ENCODE results near the gene CYRIA. TPM values are rescaled to one million over a fixed set of nuclear protein-coding genes. Genes with fewer than 3 reads are reported as not detected.

Gene CYRIA
- total RNA-seq, 1 experiment from 2014 or later = 25.2 TPM

DNA sequence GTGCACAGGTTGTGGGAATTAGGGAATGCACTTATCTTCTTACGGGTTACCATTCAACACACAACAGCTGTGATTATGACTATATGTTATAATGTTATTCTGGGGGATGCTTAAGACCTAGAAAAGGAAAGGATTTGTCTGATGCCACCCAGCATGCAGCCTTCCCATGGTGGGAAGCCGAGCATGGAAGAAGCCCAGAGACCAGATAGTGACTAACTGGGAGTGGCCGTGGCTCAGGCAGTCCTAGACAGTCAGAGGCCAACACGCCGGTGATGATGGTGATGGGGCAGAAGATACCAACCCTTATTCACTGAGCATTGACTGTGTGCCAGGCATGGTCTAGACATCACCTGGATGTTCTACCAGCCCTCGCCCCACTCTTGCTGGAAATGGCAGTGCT, 35.9 kb downstream of the CYRIA start:
- DNase-seq (ENCODE audit: low spot score) = no peak

DNA sequence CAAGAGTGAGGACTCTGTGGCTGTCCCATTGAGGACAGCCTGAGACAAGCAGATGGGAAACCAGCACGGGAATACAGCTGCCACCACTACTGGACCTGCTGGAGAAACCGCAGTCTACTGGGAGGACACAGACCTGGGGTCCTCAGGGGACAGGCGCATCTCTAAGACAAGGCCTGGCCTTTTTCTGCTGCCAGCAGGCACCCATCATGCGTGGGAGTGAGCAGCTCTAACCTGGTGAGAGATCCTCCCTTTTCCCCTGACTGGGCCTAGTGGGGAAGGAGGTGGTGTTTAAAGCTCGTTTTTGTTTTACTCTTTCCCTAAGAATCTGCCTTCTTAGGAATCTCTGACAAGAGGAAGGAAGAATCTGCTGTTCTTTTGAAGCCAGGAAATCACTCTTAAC, 36.6 kb downstream of the CYRIA start:
- no peak for DNase-seq (ENCODE audit: low spot score)

DNA sequence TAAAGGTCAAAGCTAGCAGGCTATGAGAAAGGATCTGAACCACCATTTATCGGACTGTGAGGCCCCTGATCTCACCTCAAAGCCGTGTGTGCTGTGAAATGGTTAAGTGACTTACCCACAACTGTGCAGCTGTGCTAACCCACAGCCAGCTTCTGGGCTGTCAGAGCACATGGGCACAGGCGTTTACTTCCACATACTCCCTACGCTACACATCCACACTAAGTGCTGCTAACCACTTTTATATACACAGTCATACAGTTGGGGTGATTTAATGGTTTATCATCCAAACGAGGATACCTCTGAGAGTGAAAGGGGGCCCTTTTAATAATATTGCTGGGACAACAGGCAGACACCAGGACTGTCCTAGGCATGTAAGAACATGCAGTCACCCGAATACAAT, 37.3 kb downstream of the CYRIA start:
- DNase-seq (ENCODE audit: low spot score) = no peak

DNA sequence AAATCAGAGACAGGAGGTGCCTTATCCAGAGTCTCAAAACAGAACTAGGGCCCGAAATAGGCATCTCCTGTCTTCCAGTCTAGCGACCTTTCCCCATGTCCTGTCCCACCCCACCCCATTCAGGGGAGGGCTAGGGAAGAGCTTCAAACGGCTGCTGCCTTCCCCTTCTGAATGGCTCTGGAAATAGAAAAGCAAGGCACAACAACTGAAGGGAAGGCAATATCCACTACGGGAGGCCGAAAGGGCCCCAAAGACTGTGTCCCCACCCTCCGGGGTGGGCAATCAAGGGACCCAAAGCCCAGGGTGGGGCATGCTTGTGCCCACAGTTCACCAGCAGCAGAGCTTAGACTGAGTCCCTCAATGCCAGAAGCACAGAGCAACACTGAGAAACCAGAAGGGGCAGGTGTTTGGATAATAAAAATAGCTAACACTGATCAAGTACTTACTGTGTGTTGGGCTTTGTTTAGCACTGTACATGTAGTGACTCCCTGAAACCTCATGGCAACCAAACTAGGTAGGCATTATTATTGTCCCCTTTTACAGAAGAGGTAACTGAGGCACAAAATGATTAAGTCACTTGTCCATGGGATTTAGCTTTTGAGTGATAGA, 38.5 kb downstream of the CYRIA start:
- no peak for DNase-seq (ENCODE audit: low spot score)

DNA sequence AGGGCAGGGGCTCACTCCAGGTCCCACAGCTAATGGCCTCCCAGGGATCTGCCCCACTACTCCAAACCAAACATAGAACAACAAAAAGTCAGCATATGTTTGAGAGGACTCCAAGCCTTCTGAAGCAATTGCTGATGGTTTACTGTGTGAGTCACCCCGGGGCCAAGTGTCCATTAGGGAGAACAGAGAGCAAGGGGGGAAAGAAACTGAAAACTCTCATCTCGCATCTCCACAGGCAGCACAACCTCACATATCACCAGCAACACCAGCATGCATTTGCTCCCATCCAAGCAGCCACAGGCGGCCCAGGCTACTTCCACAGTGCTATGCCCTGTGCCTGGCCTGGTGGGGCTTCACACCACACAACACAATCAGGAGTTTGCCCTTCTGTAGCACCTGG, 39.1 kb downstream of the CYRIA start:
- DNase-seq (ENCODE audit: low spot score) = peak; percentile 68

DNA sequence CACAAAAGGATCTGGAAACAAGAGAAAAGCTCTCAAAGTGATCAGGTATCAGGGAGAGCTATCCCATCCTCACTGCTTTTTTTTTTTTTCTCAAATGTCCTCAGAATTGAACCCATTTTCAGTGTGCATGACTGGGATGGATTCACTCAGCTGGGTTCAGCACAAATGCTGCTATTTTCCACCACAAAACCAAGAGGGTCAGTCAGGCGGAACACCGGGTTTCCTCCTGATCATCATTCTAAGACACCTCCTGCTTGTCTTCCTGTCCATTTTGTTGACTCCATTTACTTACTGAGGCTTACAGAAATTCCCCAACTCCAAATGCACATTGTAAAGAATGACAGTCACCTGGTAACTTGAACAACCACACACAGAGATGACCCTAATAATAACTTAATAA, 39.9 kb downstream of the CYRIA start:
- no peak for DNase-seq (ENCODE audit: low spot score)

DNA sequence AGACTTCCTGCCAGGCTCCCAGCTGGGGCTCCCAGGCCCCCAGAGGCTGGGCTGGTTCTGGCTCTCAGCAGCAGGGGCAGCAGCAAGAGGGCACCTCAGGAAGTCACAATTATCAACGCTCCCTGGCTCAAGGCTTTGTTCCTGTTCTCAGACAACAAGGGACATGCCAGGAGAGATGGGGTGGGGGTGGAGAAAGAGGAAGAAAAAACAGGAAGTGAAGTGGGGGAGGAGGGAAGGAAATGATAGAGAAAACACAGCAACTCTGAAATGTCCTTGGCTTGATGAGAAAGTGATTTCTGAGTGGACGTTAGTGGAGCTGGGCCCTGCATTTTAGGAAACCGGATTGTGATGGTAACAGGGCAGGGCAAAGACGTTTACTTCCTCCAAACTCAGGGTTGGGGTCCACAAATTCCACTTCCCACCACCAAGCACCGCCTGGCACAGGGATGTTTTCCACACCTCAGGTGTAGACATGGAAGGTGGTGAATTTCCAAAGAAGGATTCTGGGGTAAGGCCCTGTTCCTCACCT, 40.4 kb downstream of the CYRIA start:
- peak; percentile 57 for DNase-seq (ENCODE audit: low spot score)

DNA sequence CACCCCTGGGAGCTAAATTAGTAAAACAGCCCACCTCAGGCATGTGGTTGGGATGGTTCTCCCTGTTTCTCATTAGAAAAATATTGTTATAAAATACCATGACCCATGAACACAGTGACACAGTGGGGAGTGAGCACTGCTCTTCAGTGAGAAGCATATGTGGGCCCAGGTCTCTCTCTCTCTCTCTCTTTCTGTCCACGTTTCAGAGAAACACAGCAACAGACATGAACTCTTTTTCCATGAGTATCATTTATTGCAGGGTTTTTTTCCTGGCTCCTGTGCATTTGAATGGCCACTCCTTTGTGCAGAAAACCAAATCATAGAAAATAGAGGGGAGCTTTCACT, 41.2 kb downstream of the CYRIA start:
- DNase-seq (ENCODE audit: low spot score) = no peak

DNA sequence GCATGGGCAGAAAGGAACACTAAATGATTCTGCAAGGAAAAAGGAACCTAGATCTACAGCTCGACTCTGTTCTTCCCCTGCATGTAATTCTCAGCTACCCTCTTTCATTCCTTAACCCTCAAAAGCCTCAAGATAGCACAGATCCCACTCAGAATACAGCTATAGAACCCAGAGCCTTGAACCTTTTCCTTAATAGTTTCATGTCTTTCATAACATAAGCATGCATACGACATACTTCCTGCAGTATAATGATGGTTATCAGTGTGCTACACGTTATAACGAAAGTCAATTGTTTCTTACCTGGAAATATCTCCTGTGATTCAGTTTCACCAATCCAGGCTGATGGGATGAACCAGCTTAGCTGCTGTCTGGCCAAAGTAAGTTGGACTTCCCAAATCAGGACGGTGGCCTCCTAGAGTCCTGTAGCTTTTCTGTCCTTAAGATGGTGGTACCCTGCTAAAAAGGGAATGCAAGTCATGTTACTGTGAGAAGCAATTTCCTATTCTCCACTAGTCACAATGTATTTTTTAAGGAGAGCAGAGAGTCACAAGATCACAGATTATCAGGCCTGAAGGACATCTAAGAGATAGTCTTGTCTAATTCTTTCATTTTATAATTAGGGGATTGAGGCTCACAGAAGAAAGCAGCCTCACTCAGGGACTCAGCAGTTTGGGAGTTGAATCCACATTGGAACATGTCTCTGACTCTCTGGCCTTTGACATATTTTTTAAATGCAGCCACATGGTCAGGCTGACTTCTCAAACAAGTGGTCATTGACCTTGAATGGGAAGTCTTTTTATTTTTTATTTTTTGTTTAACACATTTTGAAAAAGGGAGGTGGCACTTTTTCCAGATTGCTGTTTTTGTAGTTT, 41.8 kb downstream of the CYRIA start:
- no peak for DNase-seq (ENCODE audit: low spot score)

DNA sequence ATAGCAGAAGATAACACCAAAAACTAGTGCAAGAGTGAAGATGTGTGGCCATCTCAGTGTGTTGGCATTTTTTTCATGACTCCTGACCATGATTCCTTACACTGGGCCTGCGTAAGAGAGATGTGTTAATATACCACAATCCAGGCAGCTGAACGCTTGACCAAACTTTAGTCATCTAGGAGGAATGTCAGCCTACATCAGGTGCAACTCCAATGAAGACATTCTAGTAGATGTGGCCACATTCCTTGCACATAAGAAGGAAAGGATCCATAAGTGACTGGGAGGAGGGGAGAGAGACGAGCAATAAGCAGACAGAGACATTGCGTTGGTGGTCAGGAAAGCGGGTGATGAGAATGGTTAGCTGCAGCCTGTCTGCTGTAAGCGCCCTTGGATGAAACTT, 42.6 kb downstream of the CYRIA start:
- peak; percentile 77 for DNase-seq (ENCODE audit: low spot score)

DNA sequence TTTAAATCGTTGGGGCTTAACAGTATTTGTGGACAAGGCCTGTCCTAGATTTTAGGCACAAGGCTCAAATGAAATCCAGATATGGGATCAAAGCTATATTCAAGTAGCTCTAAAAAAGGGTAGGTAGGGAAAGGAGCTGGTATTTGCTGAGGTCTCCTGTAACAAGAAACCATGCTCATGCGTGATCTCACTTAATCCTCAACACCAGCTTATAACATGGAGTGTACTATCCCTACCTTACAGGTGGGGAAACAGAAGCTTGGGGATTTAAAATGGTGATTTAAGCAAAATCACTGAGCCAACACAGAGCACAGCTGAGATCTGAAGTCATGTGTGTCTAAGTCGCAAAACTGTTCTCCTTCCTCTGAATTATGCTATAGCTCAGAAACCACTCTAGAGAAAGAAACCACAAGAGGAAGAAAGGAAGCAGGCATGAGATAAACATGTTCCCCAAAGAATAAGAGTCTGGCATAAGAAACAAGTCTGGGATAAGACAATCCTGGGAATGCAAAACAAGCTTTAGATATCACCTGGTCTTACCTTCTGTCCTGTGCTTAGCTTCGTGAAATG, 43.1 kb downstream of the CYRIA start:
- DNase-seq (ENCODE audit: low spot score) = no peak

DNA sequence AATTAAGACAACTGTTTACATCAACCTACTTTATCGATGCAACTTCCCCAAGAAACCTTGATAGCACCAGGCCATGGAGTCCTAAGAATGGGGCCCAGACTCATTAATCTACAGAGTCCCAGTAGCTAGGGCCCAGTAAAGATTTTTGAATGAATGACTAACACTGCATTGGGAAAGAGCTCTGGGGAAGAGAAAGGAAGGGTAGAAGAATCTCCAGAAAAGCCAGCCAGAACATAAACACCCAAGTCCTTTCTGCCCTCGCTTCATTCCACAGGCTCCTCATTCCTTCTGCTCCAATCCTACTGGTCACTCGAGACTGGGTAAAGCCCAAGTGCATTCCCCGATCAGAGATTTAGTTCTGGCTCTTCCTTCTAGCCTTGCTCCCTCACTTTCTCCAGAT, 44.3 kb downstream of the CYRIA start:
- DNase-seq (ENCODE audit: low spot score) = no peak

DNA sequence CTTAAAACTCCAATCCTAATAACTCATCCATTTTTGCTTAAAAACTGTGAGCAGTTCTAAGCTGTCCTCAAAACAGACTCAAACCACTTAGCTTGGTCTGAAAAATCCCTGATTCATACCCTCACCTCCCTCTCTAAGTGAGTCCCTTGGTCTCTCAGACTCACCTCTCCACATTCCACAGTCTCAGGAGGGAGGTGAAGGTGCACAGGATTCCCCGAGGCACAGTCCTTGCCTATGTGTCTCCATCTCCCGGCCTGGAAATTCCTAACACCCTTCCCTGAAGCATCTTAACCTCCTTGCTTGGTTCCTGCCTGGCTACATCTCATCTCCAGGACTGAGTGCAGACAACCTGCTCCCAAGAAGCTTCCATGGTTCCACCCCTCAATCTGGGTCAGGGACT, 45.0 kb downstream of the CYRIA start:
- DNase-seq (ENCODE audit: low spot score) = no peak

DNA sequence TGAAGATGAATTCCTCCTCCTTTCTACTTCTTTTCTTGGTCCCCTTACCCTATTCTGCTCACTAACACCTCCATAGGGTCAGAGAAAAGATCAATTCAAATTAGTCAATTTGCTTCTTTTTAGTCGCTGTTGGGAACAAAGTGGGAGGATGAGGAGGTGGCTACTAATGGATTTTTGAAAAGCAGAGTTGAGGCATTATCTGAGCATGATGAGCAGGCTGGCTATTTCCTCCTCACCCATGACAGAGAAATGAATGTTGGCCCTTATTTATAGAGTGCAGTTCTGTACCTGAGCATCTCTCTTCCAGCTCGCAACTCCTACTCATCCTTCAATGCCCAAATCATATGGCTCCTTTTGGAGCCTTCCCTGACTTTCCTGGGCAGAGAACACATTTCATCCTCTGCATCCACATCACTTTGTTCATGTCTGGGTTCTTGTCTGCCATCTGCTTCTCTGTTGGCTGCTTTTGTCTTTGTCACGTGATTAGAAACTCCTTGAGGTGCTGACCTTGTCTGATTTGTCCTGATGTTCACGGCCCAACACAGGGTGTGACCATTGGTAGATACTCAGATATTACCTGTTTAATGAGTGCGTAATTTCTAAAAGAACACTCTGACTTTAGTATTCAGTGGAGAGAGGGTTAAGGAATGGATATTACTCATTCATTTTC, 45.9 kb downstream of the CYRIA start:
- no peak for DNase-seq (ENCODE audit: low spot score)

DNA sequence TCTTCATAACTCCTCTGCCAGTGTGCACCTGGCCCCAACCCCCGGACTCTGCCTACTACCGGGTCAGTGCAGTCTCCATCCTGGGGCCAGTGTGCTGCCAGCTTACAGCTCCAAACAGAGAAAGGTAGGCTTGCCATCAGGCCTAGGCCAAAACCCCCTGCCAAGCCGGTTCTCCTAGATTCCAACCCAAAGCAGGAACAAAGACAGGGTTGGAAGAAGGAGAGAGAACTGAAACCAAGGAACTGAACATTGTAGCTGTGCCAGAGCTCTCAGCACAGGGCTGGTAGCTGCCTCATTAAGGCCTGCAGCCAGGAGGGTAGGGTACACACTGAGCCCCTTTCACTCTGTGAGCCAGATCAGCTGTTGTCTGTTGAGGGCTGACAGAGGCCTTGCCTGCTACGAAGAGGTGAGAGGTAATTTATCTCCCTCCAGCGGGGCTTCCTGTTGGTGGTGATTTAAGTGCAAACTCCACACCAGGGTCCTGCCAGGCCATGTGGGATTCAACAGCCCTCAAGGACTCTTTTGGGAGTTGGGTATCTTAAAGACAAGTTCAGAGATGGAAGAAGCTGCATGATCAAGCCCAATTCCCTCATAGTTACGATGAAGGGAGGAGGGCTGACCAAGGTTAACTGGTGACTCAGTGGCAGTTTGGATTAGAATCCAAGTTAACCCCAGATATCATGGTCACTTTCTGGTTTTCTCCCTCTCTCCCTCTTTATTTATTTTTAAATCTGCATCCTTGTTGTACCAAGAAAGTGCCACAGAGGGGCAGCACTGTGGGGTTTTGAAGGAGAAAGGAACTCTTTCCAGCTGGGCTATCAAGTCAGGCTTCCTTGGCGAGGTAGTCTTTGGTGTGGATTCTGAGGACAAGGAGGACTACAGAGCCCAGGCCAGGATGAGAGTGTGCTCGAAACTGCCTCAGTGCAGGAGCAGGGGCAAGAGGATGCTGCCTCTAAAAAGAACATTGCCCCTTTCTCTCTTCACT, 48.1 kb downstream of the CYRIA start:
- DNase-seq (ENCODE audit: low spot score) = peak; percentile 54
